RWPE1 (cell line): ENCODE data around the gene CRLF1.

Source experiments
- CTCF ChIA-PET: fragments of 350-600 bp; sonication (Branson Sonifier 250); formaldehyde crosslinking; extraction: SDS; loops from one replicate; lab custom pipeline; 2021; lab: Yijun Ruan, JAX
- POLR2A ChIA-PET: fragments of 400-600 bp; formaldehyde crosslinking; extraction: SDS; loops from one replicate; lab custom pipeline; 2020; ENCODE audit warnings: antibody characterized with exemption; ENCODE audit not compliant: low non-redundant PET; lab: Yijun Ruan, JAX
- DNase-seq: peaks from one replicate; pipeline ENCODE4 v3.0.0; 2012; ENCODE audit warnings: low spot score
- H3K27ac ChIP-seq: fragments of 450-650 bp; 2 replicates; pipeline ENCODE4 v1.5.1; 2017
- TF ChIP-seq, protein P1 (sequence below): fragments of 450-650 bp; conservative IDR thresholded peaks from 2 replicates; pipeline ENCODE4 v1.5.1; 2017; ENCODE audit warnings: low read depth, mild to moderate bottlenecking

Gene CRLF1

GRCh38 chr19:18590273-18591272, 16.0 kb downstream of the CRLF1 start:
- TF ChIP-seq, protein P1, sequence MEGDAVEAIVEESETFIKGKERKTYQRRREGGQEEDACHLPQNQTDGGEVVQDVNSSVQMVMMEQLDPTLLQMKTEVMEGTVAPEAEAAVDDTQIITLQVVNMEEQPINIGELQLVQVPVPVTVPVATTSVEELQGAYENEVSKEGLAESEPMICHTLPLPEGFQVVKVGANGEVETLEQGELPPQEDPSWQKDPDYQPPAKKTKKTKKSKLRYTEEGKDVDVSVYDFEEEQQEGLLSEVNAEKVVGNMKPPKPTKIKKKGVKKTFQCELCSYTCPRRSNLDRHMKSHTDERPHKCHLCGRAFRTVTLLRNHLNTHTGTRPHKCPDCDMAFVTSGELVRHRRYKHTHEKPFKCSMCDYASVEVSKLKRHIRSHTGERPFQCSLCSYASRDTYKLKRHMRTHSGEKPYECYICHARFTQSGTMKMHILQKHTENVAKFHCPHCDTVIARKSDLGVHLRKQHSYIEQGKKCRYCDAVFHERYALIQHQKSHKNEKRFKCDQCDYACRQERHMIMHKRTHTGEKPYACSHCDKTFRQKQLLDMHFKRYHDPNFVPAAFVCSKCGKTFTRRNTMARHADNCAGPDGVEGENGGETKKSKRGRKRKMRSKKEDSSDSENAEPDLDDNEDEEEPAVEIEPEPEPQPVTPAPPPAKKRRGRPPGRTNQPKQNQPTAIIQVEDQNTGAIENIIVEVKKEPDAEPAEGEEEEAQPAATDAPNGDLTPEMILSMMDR, result peak; percentile 81
- peak; percentile 59 for DNase-seq
- peak overlapping the region; percentile 96 for H3K27ac ChIP-seq
- ChIA-PET POLR2A (interaction anchor here (0.7 kb wide), 1 partner anchor 286 kb away, joined by 5 read pairs; no protein-coding TSS in a partner anchor), CTCF (interaction anchor here (0.6 to 3.2 kb wide), 6 partner anchors 22 to 189 kb away, joined by 3 to 8 read pairs (median 4); partner anchors contain the start of gene TMEM59L)

DNA sequence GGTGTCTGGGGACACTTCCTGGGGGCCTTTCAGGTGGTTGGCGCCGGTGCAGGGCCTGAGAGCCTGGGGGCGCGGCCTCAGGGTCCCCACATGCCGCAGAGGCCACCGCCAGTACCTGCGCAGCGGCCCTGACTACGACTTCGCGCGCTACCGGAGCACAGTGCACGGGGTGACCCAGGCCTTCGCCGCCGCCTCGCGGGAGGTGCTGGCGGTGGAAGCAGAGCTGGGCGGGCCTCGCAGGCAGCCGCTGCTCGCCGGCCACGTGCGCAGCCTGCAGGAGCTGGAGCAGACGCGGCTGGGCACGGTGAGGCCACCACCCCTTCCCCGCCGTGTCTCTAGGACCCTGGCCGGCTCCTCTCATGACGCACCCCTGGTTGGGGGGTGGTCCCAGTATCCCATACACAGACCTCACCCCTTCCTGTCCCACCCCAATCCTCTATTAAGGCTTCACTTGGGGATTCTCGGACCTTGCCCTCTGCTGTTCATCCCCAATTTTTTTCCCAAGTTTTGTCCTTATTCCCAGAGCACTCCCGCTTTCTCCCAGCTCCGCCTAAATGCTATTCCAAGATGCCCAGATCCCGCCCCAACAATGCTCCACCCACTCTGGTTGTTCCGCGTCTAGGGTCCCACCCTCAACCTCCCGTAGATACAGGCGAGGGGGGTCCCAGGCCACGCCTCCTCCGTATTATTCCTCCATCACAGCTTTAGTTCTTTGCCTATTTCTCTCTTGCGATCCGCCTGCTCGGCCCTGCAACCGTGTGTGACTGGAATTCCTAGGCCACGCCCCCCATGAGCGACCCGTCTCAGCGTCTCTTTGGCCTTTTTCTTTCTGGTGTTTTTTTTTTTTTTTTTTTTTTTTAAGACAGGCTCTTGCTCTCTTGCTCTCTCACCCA, 17.0 kb downstream of the CRLF1 start:
- POLR2A ChIA-PET, result interaction anchor here (0.6 to 1.1 kb wide), 7 partner anchors 34 to 287 kb away, joined by 3 to 6 read pairs (median 4); partner anchors contain the start of genes ELL and FKBP8
- DNase-seq, result peak; percentile 58
- TF ChIP-seq, protein P1, result no peak

DNA sequence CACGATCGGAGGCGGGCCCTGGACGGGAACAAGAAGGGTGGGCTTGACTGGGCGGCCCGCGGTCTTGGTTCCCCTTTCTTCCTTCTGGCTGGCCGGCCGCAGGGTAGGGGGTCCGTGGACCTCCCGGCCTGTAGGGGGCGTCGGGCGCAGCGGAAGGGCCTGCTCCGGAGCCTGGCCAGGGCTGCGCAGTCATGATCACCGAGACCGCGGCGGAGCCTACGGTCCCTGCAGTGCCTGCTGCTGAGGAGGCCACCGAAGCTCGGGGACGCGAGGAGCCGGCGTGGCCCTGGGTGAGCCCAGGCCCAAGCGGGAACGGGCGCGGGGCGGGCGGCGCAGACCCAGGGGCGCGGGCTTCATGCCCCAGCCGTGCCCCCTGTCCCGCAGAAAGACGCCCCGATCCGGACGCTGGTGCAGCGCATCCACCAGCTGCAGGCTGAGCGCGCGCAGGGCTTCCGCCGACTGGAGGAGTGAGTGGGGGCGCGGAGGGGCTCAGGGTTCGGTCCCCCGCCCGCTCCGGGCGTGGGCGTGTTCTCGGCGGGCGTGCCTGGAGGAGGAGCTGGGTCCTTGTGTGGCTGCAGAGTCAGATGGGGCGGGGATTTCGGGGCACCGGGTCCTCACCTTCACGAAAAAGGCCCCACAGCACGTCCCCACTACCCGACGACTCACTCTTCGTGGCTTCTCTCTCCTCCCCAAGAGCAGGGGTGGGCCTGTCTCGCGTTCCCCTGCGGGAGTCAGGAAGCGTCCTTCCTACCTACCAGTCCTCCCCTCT, 17.8 kb downstream of the CRLF1 start, which contains the start of gene REX1BD:
Gene REX1BD (plus strand): TSS at position 188 of the 769 bp plus-strand sequence. CDS start 4 bp downstream, at position 192.
- ChIA-PET POLR2A (interaction anchor here (0.6 to 1.5 kb wide), 7 partner anchors 16 to 258 kb away, joined by 3 to 6 read pairs (median 3); partner anchors contain the start of genes ELL, FKBP8 and UBA52), CTCF (interaction anchor here (0.5 to 3.2 kb wide), 18 partner anchors 9 to 367 kb away, joined by 3 to 8 read pairs (median 3); partner anchors contain the start of genes FKBP8 and UBA52)
- peak; percentile 70 for DNase-seq
- H3K27ac ChIP-seq, result peak within 1 kb of the TSS; percentile 96
- TF ChIP-seq, protein P1, result peak; percentile 98

More for the DNA sequence above, 17.0 kb downstream of the CRLF1 start:
- CTCF ChIA-PET, result interaction anchor here (0.6 to 3.2 kb wide), 15 partner anchors 10 to 225 kb away, joined by 3 to 8 read pairs (median 3); partner anchors contain the start of genes FKBP8 and UBA52
- peak overlapping the region; percentile 96 for H3K27ac ChIP-seq

DNA sequence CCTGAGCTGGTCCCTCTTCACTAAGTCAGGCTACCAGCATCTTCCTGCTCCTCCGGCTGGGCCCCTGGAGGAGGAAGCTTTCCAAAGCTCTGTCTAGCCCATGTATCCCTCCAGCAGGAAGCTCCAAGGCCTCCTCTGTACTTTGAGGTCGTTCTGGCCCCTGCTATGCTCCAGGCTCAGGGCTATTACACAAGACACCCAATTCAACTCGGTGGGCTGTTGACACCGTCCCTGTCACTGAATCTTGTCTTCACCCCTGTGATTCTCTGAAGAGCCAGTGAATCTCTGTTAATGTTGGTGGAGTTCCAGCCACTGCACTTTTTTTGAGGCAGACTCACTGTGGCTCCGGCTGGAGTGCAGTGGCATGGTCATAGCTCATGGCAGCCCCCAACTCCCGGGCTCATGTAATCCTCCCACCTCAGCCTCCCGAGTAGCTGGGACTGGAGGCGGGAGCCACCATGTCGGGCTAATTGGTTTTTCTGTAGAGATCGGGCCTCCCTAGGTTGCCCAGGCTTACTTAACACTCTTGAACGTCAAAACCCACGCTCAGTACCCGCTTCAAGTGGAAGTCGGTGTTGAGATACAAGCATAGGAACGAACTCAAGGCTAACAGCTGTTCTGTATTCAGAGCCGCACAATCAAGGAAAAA, 18.5 kb downstream of the CRLF1 start:
- peak overlapping the region; percentile 96 for H3K27ac ChIP-seq
- DNase-seq, result no peak
- POLR2A ChIA-PET, result interaction anchor here (1.5 kb wide), 1 partner anchor 16 kb away, joined by 3 read pairs; the partner anchor contains the start of gene UBA52
- TF ChIP-seq, protein P1, result no peak
- CTCF ChIA-PET, result interaction anchor here (0.6 to 3.2 kb wide), 9 partner anchors 10 to 368 kb away, joined by 3 to 8 read pairs (median 4); partner anchors contain the start of gene UBA52

DNA sequence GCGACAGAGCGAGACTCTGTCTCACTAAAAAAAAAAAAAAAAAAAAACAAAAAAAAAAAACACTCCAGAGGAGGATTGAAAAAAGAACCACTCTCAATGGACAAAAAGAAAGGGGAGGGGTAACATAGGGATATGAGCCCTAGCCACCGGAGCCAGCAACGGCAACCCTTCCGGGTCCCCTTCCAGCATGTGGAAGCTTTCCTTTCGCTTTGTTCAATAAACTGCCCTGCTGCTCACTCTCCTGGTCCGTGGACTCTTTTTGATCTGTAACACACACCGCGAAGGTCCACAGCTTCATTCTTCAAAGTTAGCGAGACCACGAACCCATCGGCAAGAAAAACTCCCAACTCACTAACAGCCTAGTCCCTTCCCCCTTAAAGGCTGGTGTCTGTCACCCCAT, 19.0 kb downstream of the CRLF1 start:
- TF ChIP-seq, protein P1, result no peak
- ChIA-PET POLR2A (interaction anchor here (0.7 to 1.5 kb wide), 2 partner anchors 11 to 15 kb away, joined by 3 to 6 read pairs; partner anchors contain the start of gene UBA52), CTCF (interaction anchor here (0.6 to 3.2 kb wide), 6 partner anchors 9 to 277 kb away, joined by 3 to 8 read pairs (median 4); partner anchors contain the start of gene UBA52)
- peak overlapping the region; percentile 96 for H3K27ac ChIP-seq
- no peak for DNase-seq
